HG03025 (cell line): Measurements from ENCODE around the gene IYD.

ENCODE experiments used
- ATAC-seq: cut with Tn5 transposase; IDR thresholded peaks from one replicate; pipeline ENCODE4 v1.9.1; 2021; ENCODE audit warnings: mild to moderate bottlenecking, moderate library complexity; ENCODE audit not compliant: unreplicated experiment, low FRiP score

IYD gene, protein sequence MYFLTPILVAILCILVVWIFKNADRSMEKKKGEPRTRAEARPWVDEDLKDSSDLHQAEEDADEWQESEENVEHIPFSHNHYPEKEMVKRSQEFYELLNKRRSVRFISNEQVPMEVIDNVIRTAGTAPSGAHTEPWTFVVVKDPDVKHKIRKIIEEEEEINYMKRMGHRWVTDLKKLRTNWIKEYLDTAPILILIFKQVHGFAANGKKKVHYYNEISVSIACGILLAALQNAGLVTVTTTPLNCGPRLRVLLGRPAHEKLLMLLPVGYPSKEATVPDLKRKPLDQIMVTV

DNA sequence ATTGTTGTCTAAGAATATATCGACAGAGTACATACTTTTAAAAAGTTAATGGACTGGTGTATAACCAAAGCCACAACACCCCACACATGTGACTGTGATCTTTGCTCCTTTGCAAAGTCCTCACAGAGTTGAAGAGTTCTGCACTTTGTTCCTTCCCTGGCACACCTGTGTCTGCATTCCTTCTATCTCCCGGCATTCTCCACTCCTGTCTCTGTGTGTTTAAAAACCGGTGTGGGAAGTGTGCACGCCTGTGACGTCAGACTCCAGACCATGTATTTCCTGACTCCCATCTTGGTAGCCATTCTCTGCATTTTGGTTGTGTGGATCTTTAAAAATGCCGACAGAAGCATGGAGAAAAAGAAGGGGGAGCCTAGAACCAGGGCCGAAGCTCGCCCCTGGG, at the start of gene IYD:
Gene IYD (plus strand): TSS at position 251 of the 400 bp plus-strand sequence. CDS start 20 bp downstream, at position 271.
- ATAC-seq: no peak

DNA sequence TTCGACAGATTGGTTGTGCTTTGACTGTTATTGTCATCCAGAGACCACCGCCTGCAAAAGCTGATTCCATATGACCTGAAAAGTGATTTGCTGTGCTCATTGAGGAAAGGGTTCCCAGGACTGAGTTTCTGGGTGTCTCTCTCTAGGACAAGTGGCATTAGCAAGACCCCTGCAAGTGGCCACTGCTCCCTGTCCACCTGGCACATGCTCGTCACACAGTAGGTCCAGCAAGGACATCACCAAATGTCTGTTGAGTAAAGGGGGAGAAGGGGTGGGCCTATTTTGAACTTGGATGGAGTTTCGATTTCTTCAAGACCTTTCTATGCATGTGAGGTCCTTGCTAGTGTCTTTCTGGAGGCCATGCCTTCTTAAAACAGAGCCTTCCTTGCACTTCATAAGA, 48.9 kb upstream of the IYD start:
- ATAC-seq: no peak

DNA sequence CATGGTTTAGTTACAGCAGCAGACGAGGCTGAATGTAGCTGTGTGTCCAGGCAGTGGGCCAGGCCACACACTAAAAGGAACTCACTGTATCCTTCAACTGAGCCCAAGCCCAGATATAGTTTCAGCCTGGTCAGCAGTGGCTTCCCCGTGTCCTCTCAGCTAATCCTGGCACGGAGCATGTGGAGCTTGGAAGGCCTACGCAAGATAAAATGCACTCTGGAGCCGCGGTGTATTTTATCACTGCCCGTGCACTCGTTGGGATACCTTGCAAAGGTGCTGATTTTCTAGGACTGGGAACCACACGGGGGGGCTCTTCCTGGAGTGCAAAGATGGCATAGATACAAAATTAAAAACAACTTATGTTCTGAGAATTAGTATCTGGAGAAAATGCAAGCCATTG, 48.4 kb upstream of the IYD start:
- ATAC-seq: no peak

DNA sequence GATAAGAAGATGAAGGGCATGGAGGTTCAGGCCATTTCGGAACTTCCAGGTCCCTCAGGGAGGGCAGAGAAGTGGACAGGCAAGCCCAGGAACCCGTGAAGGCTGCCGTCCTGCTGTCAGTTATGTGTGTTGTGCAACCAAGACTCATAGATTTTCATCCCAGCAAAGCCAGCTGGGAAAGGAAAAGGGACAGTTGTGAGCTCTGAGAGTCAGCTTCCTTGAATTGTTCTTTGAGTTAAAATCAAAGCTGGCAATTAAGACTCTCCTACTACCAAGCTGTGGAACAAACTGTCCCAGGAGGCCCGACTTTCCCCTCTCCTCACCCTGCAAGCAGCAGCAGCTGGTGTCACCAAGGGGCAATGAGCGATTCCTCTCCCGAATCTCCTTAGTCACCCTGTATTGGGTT, 46.3 kb upstream of the IYD start:
- ATAC-seq: no peak

DNA sequence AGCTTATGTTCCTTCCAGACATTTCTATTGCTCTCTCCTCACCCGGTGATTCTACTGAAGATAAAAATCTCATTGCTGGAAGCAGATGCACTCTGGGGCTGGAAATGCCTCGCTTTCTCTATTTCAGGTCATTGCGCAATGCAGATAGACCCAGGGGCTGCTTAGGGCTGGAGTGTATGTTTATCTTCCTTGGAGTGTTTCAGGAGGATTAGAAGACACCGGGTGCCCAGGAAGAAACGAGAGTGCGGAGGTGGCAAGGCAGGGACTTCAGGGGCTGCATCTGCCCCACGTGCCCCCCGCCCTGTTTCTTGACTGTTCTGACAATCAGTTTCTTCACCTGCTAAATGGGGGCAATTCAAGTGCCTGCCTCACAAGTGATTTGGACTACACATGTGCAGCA, 45.6 kb upstream of the IYD start:
- no peak for ATAC-seq

DNA sequence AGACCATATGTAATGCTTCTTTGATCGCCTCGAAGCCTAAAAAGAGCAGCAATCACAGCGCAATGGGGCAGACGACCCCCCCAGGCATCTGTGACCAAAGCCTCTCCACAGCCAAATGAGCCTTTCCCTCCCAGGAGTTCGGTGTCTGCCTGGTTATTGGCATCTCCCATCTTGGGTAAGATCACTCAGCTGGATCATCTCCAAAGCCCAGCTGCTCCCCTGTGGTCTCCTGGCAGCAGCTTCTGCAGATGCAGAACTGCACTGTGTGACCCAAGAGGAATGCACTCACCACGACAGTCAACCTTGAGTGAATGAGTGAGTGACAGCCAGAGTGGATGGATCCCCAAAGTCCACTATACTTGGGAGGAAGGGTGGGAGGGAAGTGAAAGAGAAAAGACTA, 44.8 kb upstream of the IYD start:
- no peak for ATAC-seq

DNA sequence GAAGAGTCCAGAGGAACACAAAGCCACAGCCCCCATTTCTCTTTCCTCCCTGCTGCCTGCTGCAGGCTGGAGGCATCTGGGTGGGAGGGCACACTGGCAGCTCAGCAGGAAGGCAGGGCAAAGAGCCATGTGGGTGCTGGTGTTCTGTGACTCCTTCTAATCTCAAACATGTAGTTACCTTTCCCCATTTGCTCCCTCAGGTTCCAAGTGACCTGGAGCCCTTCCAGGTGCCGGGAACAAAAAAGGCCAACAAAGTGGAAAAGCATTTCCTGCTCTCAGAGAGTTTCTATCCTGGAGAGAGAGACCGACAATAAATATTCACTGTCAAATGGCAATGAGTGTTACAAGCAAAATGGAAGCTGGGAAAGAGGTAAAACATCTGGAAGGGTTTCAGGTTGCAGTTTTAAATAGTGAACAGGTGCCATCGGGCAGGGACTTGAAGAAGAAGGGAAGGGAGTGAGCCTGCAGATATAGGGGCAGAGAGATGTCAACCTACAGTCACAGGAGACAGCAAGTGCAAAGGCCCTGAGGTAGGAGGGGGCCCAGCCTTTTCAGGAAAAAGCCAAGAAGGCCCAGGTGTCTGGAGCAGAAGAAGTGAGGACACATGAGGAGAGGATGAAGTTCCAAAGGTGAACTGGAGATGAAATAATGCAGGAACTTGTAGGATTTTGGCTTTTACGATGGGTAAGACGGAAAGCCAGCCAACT, 43.6 kb upstream of the IYD start:
- ATAC-seq: no peak

DNA sequence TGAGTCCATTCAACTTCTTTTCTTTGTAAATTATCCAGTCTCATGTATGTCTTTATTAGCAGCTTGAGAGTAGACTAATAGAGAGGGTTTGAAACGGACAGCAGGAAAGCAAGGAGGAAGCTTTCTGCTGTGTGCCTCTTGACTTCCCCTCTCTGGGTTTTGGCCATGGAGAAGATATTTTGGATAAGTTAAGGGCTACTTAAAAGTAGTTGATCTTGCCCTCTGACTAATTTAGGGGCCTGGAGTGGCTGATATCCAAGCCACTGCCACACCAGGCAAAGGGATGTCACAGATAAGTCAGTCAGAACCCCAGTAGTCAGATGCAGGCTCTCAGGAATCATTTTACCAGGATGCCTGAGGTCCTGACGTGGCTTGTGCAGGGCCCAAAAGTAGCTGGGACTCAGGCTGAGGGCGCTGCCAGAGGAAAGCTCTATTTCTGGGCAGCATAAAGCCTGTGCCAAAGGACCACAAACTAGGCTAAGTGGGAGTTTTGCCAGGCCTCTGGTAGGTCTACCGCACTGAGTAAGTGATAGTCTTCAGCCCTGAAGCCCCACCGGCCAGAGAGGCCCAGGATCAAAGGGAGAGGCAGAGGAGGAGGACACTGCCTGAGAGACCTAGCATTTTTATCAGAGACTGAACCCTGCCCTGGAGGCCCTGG, 41.6 kb upstream of the IYD start:
- no peak for ATAC-seq

DNA sequence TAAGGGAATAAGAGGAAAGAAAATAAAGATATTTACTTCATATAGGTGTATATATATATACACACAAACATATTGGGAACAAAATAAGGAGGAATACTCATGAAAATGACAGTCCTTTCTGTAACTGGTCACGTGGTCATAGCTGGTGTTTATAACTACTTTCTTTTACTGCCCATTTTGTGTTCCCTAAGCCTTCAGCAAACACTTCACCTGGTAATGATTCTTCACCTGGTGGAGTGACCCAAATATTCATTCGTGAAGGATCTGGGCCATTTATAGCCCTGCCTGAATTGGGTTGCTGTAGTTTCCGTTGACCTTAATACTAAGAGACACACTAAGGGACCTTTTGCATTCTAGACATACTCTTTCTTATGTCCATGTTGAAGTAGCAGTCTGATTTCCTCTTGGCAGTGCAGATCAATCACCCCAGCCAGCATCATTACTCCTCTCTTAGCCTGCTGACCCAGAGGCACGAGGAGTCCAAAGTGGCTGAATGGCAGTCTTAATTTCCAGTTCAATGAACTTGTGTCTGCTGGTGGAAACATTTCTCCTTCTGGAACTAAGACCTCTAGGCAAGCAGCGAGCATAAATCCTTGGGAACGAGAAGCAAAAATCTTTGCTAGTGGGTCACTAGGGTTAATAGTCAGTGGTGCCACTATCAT, 39.9 kb upstream of the IYD start:
- ATAC-seq: no peak

DNA sequence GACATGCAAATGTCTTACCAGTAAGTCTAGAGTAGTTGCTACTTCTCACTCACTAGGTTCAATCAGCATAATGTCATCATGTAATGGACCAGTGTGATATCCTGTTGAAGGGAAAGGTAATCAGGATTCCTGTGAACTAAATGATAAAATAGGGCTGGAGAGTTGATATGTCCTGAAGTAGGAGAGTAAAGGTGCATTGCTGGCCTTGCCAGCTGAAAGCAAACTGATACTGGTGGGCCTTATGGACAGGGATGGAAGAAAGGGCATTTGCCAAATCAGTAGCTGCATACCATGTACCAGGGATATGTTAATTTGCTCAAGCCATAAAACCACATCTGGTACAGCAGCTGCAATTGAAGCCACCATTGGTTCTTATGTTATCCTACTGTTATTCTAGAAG, 37.5 kb upstream of the IYD start:
- no peak for ATAC-seq

DNA sequence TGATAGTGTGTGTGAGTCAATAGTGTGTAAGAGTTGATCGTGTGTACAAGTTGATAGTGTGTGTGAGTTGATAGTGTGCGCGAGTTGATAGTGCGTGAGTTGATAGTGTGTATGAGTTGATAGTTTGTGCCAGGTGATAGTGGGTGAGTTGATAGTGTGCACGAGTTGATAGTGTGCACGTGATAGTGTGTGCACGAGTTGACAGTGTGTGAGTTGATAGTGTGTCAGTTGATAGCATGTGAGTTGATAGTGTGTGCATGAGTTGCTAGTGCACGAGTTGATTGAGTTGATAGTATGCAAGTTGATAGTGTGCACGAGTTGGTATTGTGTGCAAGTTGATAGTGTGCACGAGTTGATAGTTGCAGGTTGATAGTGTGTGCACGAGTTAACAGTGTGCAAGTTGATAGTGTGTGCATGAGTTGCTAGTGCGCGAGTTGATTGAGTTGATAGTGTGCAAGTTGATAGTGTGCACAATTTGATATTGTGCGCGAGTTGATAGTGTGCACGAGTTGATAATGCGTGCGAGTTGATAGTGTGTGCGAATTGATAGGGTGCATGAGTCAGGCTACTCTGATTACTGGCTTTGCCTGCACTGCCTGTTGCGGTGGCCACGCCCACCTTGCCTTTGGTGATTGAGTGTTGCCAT, 35.8 kb upstream of the IYD start:
- ATAC-seq: no peak

DNA sequence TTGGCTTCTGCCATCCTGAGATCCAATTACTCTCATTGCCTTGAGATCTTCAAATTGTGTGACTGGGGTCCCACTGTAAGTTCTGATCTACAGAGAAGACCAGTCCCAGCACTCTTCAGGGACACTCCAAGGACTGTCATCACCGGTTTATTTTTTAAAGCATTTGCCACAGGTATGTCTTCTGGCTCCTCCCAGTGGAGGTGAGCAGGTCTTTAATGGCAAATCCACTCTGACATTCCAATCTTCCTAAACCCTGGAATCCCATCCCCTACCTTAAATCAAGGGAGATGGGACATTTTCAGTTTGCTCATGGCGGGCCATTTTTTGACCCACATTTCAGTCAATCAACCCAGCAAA, 35.2 kb upstream of the IYD start:
- no peak for ATAC-seq

DNA sequence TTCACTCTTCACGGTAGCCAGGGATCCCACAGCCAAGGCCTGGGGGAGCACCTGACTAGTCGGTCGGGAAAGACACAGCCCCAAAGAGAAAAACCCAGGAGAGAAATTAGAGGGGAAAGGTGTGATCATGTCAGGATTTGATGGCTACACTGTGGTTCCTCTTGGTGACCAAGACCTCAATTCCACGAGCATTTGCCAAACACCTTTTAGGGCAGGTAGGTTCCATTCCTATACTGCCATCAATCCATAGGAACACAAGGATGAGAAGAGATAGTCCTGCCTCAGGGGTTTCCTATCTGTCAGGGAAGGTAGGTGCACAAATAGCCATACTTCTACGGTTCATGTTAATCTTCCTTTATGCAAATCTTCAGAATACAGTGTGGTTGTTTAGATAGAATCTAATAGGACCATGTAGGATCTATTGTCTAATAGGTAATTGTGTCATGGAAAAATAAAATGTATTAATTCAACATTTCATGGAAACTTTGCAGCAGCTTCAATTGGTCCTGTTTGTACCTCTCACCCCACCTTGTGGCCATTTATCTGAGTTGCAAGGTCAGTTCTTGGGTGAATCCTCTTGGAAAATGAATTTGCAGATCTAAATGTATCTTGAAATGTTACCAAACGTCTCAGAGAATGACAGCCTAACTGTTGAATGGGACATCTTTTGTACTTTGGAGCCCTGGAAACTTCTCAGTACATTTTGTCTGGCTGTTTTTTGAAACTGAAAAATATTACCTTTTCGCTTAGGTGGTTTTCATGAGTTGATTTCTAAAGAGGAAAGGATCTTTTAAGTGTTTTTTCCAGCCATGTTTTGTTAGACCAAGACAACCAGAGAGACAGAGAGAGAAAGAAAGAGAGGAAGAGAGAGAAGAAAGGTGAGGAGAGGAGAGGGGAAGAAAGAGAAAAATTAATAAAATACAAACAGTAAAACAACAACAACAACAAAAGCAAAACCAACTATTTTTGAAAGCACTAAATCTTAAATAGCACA, 33.7 kb upstream of the IYD start:
- no peak for ATAC-seq

DNA sequence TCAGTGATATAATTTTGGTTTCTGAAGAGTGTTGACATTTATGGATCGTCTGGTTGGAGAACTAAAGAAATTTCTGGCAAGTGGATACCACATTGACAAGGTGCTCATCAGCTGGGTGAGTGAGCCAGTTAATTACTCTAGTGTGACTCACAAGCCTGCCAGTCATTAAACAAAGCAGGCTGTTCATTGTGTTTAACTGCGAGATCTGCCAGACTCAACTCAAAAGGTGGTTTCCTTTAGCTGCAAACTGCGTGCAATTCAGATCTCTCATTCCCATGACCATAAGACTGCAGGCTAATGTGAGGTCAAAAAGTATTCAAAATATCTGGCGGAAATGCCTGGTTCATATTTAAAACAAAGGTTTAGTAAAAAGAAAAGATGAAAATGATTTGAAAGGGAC, 32.5 kb upstream of the IYD start:
- no peak for ATAC-seq

DNA sequence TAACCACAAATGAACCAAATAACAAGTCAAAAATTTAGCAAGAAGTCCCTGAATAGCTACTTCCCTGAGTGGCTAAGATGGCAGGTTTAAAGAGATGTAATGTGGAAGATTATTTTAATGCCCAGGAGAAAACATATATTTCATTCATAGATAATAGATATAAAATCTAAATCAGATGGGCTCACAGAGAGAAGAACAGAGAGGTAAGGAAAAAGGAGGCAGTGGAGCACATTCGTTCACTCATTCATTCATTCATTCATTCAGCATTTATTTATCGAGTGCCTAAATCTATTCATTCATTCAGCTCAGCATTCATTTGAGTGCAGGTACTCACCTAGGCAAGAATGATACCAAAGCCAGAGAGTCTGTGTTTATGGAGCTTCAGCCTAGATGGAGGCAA, 32.1 kb upstream of the IYD start:
- no peak for ATAC-seq

DNA sequence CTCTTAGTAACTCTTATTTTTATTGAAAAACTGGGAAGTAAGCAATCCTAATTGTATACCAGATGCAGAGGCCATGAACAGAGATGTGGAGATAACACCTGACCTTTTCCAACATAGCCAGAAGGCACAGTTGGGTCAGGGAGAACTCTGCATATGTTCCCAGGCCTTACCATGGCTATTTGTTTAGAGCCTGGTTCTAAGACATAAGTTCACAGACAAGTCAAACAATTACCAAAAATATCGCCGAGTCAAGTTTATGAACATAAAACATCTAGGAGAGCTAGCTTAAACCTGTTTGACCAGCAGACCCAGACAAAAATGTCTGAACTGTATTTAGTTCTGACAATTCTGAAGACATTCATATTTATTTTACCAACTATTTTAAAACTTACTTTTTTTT, 26.7 kb upstream of the IYD start:
- no peak for ATAC-seq

DNA sequence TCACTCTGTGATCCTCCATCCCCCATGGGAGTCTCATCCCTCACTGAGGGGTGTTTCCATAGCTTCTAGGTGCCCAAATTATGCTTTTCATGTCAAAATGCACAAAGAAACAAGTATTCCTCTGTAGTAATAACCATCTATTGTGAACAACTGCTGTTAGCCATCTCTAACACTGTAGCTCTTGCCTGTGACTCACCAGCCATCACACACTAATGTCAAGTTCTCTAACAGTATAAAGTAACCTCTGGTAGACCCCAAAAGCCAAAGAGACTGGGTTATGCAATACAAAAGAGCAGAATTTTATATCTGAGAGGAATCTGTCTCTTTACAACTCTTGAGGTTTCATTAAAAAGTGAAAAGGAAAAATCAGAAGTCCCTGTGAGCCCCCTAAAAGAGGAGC, 25.4 kb upstream of the IYD start:
- ATAC-seq: no peak

DNA sequence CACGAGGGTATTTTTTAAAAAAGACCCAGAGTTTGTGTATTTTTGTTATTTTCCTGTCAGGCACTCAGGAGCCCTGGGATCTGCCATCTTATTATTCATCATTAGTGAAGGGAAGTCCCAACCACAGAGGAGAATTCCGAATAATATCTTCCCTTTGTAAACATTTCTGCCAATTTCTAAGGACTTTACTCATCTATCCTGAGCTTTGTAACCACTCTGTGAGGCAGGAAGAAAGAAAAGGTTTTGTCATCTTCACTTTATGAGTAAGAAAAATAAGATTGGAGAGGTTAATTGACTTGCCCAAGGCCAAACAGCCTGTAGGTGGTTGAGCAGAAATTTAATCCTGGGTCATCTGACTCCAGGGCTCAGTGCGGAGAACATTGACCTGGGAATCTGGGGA, 23.0 kb upstream of the IYD start:
- no peak for ATAC-seq

DNA sequence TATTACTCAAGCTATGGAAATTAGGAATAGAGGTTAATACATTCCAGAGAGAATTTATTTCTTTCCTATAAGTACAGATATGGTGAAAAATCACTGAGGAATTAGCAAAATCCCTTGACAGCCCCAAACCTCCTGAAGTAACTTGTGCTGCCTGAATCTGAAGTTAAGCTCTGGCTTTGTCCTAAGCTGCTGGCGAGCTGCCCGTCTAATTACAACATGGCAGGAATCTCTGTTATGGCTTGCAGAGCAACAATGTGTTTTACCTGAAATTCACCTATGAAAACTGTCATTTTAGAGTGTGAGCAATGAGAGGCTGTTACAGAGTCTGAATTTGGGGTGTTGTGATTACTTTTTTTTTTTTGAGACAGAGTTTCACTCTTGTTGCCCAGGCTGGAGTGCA, 22.5 kb upstream of the IYD start:
- ATAC-seq: no peak

DNA sequence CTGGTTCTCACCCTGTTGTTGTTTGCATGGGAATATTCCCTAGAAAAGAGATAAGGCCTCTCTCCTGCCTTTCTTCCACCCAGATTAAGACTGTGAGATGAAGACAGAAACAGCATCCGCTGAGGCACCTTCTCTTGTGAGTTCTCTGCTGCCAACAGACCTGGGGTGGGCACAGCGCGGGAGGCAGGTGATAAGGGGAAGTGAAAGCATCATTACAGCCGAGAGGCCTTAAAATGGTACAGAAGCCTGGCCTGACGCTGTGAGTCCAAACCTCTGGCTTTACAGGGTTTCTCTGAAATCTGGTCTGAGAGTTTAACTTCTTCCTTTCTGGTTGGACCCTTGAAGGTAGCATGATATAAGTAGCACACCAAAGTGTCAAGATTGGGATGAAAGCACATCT, 21.0 kb upstream of the IYD start:
- ATAC-seq: peak; percentile 57
